ENCODE measurements around the gene GARRE1. TPM values are rescaled to one million over a fixed set of nuclear protein-coding genes. Genes with fewer than 3 reads are reported as not detected.

Gene GARRE1
- total and polyA plus RNA-seq, 2 of the 8 experiments (the other 6 are each of a cell fraction or from before 2014, with no cell fraction given): 16.4 to 23.1 TPM

DNA sequence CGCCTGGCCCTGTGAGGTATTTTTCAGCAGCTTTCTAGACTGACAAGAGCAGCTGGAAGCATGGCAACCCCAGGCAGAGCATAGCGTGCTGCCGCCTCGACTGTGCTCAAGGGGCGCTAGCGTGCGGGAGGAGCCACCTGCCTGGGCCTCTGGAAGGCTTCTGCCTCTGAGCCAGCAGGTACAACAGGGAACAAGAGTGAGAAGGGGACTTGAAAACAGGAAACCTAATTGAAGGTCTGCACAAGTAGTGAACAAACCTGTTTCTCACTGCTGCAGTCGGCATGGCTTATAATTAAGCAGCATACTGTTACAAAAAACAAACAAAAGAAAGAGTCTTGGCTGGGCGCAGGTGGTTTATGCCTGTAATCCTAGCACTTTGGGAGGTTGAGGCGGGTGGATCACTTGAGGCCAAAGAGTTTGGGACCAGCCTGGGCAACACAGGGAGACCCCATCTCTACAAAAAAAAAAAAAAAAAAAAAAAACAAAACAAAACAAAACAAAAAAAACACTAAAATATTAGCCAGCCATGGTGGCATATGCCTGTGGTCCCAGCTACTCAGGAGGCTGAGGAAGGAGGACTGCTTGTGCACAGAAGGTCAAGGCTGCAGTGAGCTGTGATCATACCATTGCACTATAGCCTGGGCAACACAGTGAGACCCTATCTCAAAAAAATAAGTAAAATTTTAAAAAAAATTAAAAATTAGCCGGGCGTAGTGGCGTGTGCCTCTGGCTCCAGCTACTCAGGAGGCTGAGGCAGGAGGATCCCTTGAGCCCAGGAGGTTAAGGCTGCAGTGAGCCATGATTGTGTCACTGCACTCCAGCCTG lies 12.6 kb upstream of the GARRE1 start:
- no peak overlapping the region for H2AFZ ChIP-seq (ENCODE audit: low read length)
- H3K9me3 ChIP-seq (ENCODE audit: insufficient read depth in 2 of 2, low read depth in 1 of 2, low read length in 1 of 2): no peaks in the 10 kb centered on the region
- no peaks in the 10 kb centered on the region for H3K36me3 ChIP-seq (ENCODE audit: control insufficient read depth in 2 of 4, insufficient read depth in 4 of 4, low read length in 3 of 4)
- DNase-seq (ENCODE audit: low read depth in 1 of 2, low spot score in 2 of 2) (peak; percentile 77 to 83), FAIRE-seq (peak; percentile 75)
- no peak overlapping the region for H2AK5ac ChIP-seq (ENCODE audit: low read depth, low read length)
- 49% methylated on average over 13 of the region's 13 CpGs; no CpG with 5 or more reads in 1 of the 2 experiments for WGBS, 2 experiments (ENCODE audit: extremely low coverage in 1 of 2, insufficient coverage in 1 of 2, insufficient read length in 1 of 2, insufficient replicate concordance in 2 of 2, low coverage in 1 of 2, low lambda C conversion rate in 2 of 2, missing lambda C conversion rate in 1 of 2)
- no peaks in the 10 kb centered on the region for H3K79me2 ChIP-seq (ENCODE audit: control insufficient read depth in 1 of 2, insufficient read depth in 2 of 2, low read length in 2 of 2)
- no peak overlapping the region for H3K14ac ChIP-seq (ENCODE audit: insufficient read length)
- no peaks in the 10 kb centered on the region for H3K27me3 ChIP-seq (replicated peaks in 1 of 4; ENCODE audit: control insufficient read depth in 3 of 4, extremely low read depth in 1 of 4, insufficient read depth in 3 of 4, low read length in 3 of 4)
- no peak overlapping the region for H4K91ac ChIP-seq (replicated peaks; ENCODE audit: insufficient read length, low read length)
- no peak overlapping the region for H3K18ac ChIP-seq (ENCODE audit: extremely low read depth, low read length)
- H4K8ac ChIP-seq (ENCODE audit: extremely low read depth, insufficient read depth, low read length): no peak overlapping the region
- H4K5ac ChIP-seq (ENCODE audit: insufficient read length, low read depth, low read length): no peak overlapping the region
- H4K20me1 ChIP-seq (replicated peaks in 1 of 2; ENCODE audit: control insufficient read depth in 1 of 2, insufficient read depth in 2 of 2, low read length in 2 of 2): no peaks in the 10 kb centered on the region
- H2BK20ac ChIP-seq (ENCODE audit: low read length): no peak overlapping the region
- no peak overlapping the region for H2BK15ac ChIP-seq (ENCODE audit: low read length)
- H3K4ac ChIP-seq (replicated peaks; ENCODE audit: insufficient read length, low read depth, low read length): no peak overlapping the region
- ChIA-PET CTCF (ENCODE audit: partially characterized antibody) (interaction anchor here (0.7 to 2.3 kb wide), 14 partner anchors 9 to 145 kb away, joined by 3 to 15 read pairs (median 4); no protein-coding TSS in a partner anchor), POLR2A (ENCODE audit: partially characterized antibody) (interaction anchor here (0.7 to 1.4 kb wide), 5 partner anchors 9 to 102 kb away, joined by 3 to 4 read pairs (median 4); no protein-coding TSS in a partner anchor)
- no peak overlapping the region for H3K56ac ChIP-seq (replicated peaks; ENCODE audit: insufficient read length, low read depth, low read length)
- no peak overlapping the region for H3K9ac ChIP-seq (replicated peaks in 1 of 4; ENCODE audit: extremely low read depth in 1 of 4, low read depth in 3 of 4, low read length in 3 of 4)
- no peak overlapping the region for H3K27ac ChIP-seq (ENCODE audit: low read depth, low read length)
- no peak overlapping the region for H3K4me2 ChIP-seq (ENCODE audit: insufficient read depth in 1 of 2, low read depth in 2 of 2, low read length in 2 of 2)
- H3K4me1 ChIP-seq (replicated peaks in 1 of 4; ENCODE audit: control insufficient read depth in 3 of 4, insufficient read depth in 4 of 4, low read length in 3 of 4): peaks cover 0 to 3% (median 0%) of the 10 kb centered on the region in 4 experiments; a peak in 2 of 7 replicates
- no peaks in the 10 kb centered on the region for H3K79me1 ChIP-seq (ENCODE audit: low read depth, low read length)
- H3K23ac ChIP-seq (ENCODE audit: insufficient read length): no peak overlapping the region
- no peaks in the 10 kb centered on the region for H3K23me2 ChIP-seq (ENCODE audit: low read depth, low read length)
- no peak overlapping the region for H2BK120ac ChIP-seq (replicated peaks; ENCODE audit: low read depth, low read length)
- H3K4me3 ChIP-seq (ENCODE audit: extremely low read depth in 1 of 4, insufficient read depth in 2 of 4, low read depth in 3 of 4, low read length in 4 of 4): no peak overlapping the region
- H2BK5ac ChIP-seq (ENCODE audit: low read depth, low read length): no peak overlapping the region
- H2BK12ac ChIP-seq (ENCODE audit: low read depth, low read length): no peak overlapping the region
- TF ChIP-seq SIRT6 (IDR thresholded peaks at IDR 0.05; ENCODE audit: low read length) (no peak), TCF12 (IDR thresholded peaks at IDR 0.05; ENCODE audit: low read depth, low read length) (0 out of 2 replicates have a peak, but pooled peaks have one; percentile 39)
- TF ChIP-seq, protein P1, sequence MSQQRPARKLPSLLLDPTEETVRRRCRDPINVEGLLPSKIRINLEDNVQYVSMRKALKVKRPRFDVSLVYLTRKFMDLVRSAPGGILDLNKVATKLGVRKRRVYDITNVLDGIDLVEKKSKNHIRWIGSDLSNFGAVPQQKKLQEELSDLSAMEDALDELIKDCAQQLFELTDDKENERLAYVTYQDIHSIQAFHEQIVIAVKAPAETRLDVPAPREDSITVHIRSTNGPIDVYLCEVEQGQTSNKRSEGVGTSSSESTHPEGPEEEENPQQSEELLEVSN (IDR thresholded peaks at IDR 0.05): peak; percentile 66; the same call in 1 of the 2 replicates
- TF ChIP-seq, protein P2, sequence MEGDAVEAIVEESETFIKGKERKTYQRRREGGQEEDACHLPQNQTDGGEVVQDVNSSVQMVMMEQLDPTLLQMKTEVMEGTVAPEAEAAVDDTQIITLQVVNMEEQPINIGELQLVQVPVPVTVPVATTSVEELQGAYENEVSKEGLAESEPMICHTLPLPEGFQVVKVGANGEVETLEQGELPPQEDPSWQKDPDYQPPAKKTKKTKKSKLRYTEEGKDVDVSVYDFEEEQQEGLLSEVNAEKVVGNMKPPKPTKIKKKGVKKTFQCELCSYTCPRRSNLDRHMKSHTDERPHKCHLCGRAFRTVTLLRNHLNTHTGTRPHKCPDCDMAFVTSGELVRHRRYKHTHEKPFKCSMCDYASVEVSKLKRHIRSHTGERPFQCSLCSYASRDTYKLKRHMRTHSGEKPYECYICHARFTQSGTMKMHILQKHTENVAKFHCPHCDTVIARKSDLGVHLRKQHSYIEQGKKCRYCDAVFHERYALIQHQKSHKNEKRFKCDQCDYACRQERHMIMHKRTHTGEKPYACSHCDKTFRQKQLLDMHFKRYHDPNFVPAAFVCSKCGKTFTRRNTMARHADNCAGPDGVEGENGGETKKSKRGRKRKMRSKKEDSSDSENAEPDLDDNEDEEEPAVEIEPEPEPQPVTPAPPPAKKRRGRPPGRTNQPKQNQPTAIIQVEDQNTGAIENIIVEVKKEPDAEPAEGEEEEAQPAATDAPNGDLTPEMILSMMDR (IDR thresholded peaks at IDR 0.05; ENCODE audit: control extremely low read depth in 1 of 3, insufficient read depth in 1 of 3, low read depth in 1 of 3, low read length in 3 of 3): peak; percentile 87 to 97 (median 95)

Measured in H1 (cell line).